HG03520 (cell line): ENCODE results near the gene FBF1.

Source experiments
- ATAC-seq: cut with Tn5 transposase; IDR thresholded peaks from one replicate; pipeline ENCODE4 v1.9.1; 2021; ENCODE audit warnings: mild to moderate bottlenecking, moderate library complexity; ENCODE audit not compliant: unreplicated experiment

FBF1 gene

GRCh38 chr17:75917141-75917916 lies 23.5 kb downstream of the FBF1 start:
- ATAC-seq = no peak

- ATAC-seq = no peak
Measured at GRCh38 chr17:75915268-75915667, 25.6 kb downstream of the FBF1 start.

GRCh38 chr17:75914643-75915267 lies 26.1 kb downstream of the FBF1 start:
- no peak for ATAC-seq

- no peak for ATAC-seq
Measured at GRCh38 chr17:75913537-75914210, 27.2 kb downstream of the FBF1 start.

- no peak for ATAC-seq
Measured at GRCh38 chr17:75910699-75911098, 30.1 kb downstream of the FBF1 start.

- no peak for ATAC-seq
Measured at GRCh38 chr17:75909812-75910274, 31.0 kb downstream of the FBF1 start.

- ATAC-seq = no peak
Measured at GRCh38 chr17:75909051-75909811, 31.6 kb downstream of the FBF1 start.

GRCh38 chr17:75908201-75908600 lies 32.6 kb downstream of the FBF1 start:
- no peak for ATAC-seq

- no peak for ATAC-seq
Measured at GRCh38 chr17:75906143-75906884, 34.5 kb downstream of the FBF1 start.

GRCh38 chr17:75904749-75905521 lies 35.9 kb downstream of the FBF1 start, which contains the start of gene MRPL38:
MRPL38 (minus strand) TSS chr17:75904884; CDS start chr17:75904875, 9 bp downstream.
- peak; percentile 96 for ATAC-seq

- no peak for ATAC-seq
Measured at GRCh38 chr17:75902406-75902805, 38.4 kb downstream of the FBF1 start.

- no peak for ATAC-seq
Measured at GRCh38 chr17:75901727-75902126, 39.1 kb downstream of the FBF1 start.

- no peak for ATAC-seq
Measured at GRCh38 chr17:75900691-75901533, 39.9 kb downstream of the FBF1 start.

GRCh38 chr17:75899767-75900468 lies 40.9 kb downstream of the FBF1 start:
- no peak for ATAC-seq

GRCh38 chr17:75899353-75899752 lies 41.5 kb downstream of the FBF1 start:
- no peak for ATAC-seq

GRCh38 chr17:75898791-75899190 lies 42.1 kb downstream of the FBF1 start:
- ATAC-seq = no peak

- ATAC-seq = no peak
Measured at GRCh38 chr17:75898065-75898464, 42.8 kb downstream of the FBF1 start.
